Activated CD4-positive, alpha-beta T cell treated with anti-CD3 and anti-CD28 coated beads, Interleukin-2, amount 50 U/mL, for 48 hours (primary cell): ENCODE results near the gene TM4SF5.

Experiments
- DNase-seq, 2 experiments: peaks; one replicate each; pipeline ENCODE4 v3.0.0-alpha.2; 2020

The TM4SF5 gene

GRCh38 chr17:4771519-4772234, at the start of gene TM4SF5:
TSS of gene TM4SF5 (plus strand) at chr17:4771886. CDS start at chr17:4771923, 37 bp downstream.
- DNase-seq = no peak

DNA sequence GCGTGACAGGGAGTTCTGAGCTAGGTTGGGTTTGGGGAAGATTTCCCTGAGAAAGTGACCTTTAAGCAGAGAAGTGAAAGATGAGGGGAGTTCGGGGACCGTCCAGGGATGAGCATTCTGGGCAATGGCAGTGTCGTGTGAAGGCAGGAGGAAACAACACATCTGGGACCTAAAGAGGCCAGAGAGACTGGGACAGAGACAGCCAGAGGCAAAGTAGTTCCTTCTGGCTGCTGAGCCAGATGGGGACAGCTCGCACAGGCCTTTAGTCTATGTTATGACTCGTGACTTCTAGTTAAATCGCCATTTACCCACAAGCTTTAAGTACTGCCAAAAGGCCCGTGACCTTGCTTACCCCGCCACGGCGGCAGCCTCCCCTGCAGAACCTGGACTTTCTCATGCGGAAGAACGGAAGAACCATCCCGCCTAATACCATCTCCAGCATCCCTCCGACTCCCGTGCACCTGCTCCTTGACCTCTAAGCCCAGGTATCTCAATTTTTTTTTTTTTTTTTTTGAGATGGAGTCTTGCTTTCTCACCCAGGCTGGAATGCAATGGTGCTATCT, 48.9 kb upstream of the TM4SF5 start:
- DNase-seq = no peak

GRCh38 chr17:4724650-4725049, 47.0 kb upstream of the TM4SF5 start:
- DNase-seq = no peak

DNA sequence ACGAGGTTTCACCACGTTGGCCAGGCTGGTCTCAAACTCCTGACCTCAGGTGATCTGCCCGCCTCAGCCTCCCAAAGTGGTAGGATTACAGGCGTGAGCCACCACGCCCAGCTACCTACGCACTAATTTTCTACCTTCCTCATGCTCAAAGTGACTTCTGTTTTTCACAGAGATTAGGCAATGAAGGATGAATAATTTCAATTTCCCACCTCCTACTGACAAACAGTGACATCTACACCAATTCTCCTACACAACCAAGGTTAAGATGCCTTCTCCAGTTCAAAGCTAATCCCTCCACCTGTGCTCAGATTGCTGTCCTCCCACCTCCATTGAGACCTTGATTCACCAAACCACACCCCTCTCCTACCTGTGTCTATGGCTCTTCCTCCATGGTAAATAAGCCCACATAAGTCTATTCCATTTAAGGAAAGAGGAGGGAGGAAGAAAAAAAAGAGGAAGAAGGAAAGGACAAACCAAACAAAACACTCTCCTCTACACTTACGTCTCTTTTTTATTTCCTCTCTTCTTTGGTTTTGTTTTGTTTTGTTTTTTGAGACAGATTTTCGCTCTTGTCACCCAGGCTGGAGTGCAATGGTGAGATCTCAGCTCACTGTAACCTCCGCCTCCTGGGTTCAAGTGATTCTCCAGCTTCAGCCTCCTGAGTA, 45.9 kb upstream of the TM4SF5 start:
- DNase-seq = no peak

DNA sequence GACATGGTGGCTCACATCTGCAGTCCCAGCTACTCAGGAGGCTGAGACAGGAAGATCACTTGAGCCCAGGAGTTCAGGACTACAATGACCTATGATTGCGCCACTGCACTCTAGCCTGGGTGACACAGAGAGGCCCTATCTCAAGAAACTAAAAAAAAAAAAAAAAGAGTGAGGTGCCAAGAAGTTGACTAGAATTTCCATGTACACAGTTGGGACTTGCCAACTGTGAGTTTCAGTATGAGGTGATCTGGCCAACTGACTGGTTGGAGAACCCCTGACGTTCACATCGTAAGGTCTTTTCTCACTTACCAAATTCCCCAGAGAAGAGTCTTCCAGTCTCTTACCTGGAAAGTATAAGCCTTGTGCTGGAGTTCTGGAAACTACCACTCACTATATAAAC, 43.6 kb upstream of the TM4SF5 start:
- DNase-seq = peak; percentile 36 to 43

DNA sequence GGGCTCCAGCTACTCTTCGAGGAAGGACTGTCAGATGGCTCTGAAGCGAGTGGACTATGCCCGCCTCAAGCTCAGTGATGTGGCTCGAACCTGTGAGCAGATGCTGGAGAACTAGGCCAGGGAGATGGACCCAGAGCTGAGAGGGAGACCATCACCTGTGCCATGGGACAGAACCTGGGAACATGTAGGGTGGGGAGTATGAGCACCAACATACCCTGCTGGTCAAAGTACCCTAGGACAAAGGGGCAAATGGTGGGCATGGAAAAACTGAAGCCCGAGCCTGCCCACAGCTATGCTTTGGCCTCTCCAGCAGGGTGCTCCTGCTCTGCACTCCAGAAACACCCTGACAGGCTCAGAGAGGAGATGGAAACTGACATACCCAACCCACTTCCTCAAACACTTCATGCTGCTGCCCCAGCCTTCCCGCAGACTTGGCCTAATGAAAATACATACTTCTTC, 38.6 kb upstream of the TM4SF5 start:
- DNase-seq = no peak

- no peak for DNase-seq
Measured at GRCh38 chr17:4734857-4735475, 36.7 kb upstream of the TM4SF5 start.

- no peak for DNase-seq
Measured at GRCh38 chr17:4735876-4736651, 35.6 kb upstream of the TM4SF5 start.

DNA sequence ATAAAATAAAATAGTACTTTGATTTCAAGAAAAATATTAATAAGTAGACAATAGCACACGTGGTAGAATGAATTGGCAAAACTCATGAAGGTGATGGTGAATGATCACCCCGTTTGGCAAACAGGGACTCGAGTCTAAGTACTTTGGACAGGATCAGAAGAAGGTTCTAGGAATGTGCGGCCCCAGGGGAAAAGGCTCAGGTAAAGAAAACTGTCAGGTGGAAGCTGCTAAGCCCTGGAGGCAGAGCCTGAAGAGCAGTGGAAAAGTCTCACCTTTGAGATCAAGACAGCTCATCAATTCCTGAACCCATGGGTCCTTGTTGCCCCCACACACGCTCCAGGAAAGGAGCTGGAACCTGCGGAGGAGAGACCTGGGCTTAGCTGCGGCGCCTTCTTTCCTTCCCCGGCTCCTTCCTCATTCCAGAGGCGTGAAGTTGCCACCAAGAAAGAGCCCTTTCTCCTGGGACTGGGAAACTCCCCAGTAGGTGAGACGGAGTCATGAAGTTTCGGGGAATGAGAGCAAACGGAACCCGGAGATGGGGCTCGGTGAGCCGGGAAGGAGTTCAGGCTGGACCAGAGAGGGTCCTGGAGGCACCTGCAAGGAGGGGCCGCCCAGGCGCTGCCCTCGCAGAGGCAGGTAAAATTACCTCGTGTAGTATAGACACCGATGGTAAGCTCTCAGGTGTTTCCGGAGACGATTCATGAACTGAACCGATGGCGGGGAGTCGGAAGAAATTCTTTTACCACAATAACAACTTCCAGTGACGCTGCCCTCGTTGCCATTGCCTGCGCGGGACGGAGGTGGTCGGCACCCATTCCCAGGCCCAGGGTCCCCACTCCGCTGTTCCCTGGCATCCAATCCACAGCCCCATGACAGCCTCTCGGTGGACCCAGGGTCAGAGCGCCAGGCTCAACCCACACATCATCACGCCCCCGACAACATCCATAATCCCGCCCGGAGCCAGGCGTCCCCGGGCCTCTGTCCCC, 33.3 kb upstream of the TM4SF5 start:
- DNase-seq = no peak

DNA sequence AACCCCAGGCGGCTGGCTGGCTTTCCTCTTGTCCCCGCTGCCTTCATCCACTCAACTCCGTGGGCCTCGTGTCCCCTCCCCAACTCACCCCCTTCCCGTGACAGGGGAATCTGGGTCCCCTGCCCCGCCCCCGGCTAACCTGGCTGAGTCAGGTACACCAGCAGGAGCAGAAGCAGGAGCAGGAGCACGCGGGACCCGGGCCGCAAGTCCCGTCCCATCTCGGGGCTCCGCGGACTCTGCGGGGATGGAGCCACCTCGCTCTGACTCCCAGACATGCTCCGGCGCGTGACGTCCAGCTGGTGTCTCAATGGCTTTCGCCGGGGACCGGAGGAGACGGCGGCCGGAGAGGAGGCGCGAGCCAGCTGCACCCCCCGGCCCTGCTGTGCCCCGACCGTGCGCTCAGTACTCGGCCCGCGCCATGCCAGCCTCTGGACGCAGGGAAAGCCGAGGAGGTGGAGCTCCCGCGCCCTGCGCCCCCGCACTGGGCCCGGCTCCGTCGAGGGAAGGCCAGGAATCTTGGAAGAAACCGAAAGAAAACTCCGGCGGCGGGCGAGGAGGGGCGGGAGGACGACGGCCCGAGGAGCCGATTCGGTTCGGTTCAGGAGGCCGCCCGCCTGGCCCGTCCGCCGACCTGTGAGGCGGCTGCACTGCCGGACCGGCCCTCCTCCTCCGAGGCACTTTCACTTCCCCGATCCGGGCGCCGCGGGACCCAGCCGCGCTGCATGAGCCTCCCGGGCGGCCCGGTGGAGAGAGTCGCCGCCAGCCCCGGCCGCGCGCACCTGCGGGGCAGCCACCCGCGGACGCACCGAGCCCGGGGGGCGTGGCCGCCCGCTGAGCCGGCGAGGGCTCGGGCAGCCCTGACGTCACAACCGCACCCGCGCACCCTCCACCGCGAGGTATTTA, 32.3 kb upstream of the TM4SF5 start, which contains the start of the genes CXCL16 and ZMYND15:
CXCL16 (minus strand) TSS at position 807 of the 903 bp plus-strand sequence; CDS start at position 218, 589 bp downstream.
ZMYND15 (plus strand) TSS at position 712 of the 903 bp plus-strand sequence. CDS start 716 bp downstream, outside the sequence.
- peak; percentile 52 to 56 for DNase-seq

DNA sequence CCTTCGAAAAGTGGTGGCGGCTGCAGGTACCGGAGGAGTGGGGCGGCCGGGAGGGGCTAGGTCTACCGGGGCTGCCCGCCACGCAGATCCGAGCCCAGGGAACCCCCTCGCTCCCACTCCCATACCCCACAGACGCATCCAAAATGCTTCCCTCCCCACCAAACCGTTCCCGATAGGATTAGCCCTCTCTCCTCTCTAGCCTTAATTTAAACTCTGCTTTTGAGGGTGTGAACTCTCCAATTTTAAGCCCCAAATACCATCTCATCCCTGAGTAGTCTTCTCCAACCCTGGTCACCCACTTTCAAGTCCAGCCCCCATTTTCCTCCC, 31.7 kb upstream of the TM4SF5 start:
- no peak for DNase-seq

DNA sequence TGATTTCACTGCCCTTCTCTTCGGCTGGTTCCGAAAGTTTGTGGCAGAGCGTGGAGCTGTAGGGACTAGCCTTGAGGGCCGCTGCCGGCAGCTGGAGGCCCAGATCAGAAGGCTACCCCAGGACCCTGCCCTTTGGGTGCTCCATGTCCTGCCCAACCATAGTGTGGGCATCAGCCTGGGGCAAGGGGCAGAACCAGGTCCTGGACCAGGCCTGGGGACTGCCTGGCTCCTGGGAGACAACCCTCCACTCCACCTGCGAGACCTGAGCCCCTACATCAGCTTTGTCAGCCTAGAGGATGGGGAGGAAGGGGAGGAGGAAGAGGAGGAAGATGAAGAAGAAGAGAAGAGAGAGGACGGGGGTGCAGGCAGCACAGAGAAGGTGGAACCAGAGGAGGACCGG, 31.1 kb upstream of the TM4SF5 start:
- DNase-seq = no peak

GRCh38 chr17:4741544-4741943, 30.1 kb upstream of the TM4SF5 start:
- DNase-seq = no peak

DNA sequence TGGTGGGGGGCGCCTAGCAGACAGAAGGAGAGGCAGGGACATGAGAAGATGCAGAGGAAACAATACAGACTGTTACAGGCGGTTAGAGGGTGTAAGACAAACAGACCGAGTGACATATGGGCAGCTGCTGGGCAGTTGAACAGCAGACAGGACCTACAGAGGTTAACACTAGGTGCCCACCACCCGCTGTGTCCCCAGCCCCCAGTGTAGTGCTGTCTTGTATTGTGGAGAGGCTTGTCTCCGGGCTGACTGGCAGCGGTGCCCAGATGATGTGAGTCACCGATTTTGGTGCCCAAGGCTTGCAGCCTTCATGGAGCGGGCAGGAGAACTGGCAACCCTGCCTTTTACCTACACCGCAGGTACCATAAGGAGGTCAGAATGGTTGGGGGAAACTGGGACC, 29.6 kb upstream of the TM4SF5 start:
- DNase-seq = no peak

- no peak for DNase-seq
Measured at GRCh38 chr17:4742629-4743028, 29.1 kb upstream of the TM4SF5 start.

DNA sequence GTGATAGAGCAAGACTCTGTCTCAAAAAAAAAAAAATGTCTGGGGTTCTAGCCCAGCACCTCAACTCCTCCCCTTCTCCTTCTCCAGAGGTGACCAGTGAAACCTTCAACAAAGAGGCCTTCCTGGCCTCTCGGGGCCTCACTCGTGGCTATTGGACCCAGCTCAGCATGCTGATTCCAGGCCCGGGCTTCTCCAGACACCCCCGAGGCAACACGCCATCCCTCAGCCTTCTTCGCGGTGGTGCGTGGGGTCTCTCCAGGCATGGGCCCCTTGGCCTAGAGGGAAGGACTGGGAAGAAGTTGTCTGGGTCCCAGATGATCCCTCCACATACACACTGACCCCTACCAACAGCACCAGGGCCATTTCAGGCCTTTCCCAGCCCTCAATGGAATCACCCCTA, 28.5 kb upstream of the TM4SF5 start:
- DNase-seq = no peak

- DNase-seq = no peak
Measured at GRCh38 chr17:4743898-4744297, 27.8 kb upstream of the TM4SF5 start.

DNA sequence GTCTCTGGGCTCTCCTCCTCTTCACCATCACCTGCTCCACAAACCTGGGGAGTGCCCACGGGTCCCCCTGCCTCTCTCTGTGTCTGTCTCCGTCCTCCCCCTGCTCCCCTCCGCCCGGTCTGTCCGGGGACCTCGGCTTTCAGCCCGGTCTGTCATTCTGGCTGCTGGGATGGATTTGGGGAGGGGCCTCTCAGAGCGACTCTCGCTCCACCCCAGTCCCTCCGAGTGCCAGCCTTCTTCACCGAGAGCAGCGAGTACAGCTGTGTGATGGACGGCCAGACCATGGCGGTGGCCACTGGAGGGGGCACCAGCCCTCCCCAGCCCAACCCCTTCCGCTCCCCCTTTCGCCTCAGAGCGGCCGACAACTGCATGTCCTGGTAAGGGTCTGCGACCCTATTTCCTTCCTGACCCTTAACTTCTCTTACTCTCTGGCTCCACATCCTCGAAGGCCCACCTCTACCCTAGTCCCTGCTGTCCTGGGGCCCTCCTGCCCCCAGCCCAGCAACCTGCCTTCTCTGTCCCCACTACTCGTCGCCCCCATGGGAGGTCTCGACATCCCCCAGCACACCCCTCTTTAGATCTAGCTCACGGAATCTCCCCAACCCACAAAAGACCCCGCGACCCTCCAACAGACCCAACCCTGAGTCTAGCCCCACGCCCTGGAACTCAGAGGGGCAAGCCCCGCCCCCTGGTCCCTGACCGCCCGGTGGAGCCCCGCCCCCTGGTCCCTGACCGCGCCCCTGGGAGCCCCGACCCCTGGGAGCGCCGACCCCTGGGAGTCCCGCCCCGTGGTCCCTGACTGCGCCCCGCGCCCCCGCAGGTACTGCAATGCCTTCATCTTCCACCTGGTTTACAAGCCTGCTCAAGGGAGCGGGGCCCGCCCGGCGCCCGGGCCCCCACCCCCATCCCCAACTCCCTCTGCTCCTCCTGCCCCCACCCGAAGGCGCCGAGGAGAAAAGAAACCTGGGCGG, 26.4 kb upstream of the TM4SF5 start:
- DNase-seq = no peak

DNA sequence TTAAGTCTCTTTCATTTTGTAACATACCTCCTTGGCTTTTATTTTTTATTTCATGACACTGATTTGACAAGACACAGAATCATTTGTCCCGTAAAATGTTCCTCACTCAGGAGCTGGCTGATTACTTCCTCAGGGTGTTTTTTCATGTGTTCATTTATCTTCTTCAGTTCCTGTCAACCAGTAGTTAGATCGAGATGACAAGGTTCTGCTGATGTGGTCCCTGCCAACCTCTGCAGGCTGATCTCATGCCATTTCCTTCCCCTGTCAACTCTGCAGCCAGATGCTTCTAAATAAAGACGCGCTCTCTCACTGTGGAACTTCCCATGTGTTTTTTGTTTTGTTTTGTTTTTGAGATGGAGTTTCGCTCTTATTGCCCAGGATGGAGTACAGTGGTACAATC, 23.8 kb upstream of the TM4SF5 start:
- DNase-seq = no peak
